ENCODE data around the gene FOXJ3.

DNA sequence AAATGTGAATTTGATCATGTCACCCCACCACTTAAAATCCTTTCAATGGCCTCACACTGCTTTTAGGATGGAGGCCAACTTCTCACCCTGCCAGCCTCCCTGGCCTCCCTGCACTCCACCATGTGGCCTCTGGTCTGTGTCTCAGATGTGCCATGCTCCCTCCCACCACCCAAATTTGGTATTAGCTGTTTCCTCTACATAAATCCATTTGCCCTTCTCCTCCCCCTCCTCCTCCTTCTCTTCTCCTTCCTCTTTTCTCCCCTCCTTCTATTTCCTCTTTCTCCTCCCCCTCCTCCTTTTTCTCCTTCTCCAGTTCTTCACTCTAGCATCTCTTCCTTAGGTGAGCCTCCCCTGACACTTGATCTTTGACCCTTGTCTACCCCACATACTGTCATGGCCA, 198.6 kb downstream of the FOXJ3 start:
- TF ChIP-seq POLR2A (IDR thresholded peaks at IDR 0.05; ENCODE audit: low read depth, low read length) (no peak), SPI1 (IDR thresholded peaks at IDR 0.05; ENCODE audit: low read depth, low read length) (no peak), TAF1 (IDR thresholded peaks at IDR 0.05; ENCODE audit: low read depth, low read length) (no peak)
